IPS-18a (cell line): Measurements from ENCODE around the gene SPRYD4.
"Not testable (repeated sequence)": the region's sequence is repeated elsewhere in the genome, so short reads cannot be mapped to it uniquely, and the experiment has no call there.

Experiments
- H3K27ac ChIP-seq: one replicate; pipeline ENCODE4 v1.5.1; 2013; ENCODE audit warnings: low read length
- H3K27me3 ChIP-seq: one replicate; pipeline ENCODE4 v1.6.1; 2013; ENCODE audit warnings: mild to moderate bottlenecking, low read length; ENCODE audit not compliant: control insufficient read depth, insufficient read depth
- H3K36me3 ChIP-seq: one replicate; pipeline ENCODE4 v1.6.1; 2013; ENCODE audit warnings: low read depth, low read length; ENCODE audit not compliant: control insufficient read depth
- H3K4me1 ChIP-seq: one replicate; pipeline ENCODE4 v1.6.1; 2013; ENCODE audit warnings: low read depth, low read length; ENCODE audit not compliant: control insufficient read depth
- H3K4me3 ChIP-seq: one replicate; pipeline ENCODE4 v1.5.1; 2013; ENCODE audit warnings: low read length
- H3K9ac ChIP-seq: one replicate; pipeline ENCODE4 v1.6.1; 2013; ENCODE audit warnings: mild to moderate bottlenecking, low read length, moderate library complexity
- H3K9me3 ChIP-seq: one replicate; pipeline ENCODE4 v1.6.1; 2013; ENCODE audit warnings: low read depth, low read length; ENCODE audit not compliant: control insufficient read depth

SPRYD4 gene

DNA sequence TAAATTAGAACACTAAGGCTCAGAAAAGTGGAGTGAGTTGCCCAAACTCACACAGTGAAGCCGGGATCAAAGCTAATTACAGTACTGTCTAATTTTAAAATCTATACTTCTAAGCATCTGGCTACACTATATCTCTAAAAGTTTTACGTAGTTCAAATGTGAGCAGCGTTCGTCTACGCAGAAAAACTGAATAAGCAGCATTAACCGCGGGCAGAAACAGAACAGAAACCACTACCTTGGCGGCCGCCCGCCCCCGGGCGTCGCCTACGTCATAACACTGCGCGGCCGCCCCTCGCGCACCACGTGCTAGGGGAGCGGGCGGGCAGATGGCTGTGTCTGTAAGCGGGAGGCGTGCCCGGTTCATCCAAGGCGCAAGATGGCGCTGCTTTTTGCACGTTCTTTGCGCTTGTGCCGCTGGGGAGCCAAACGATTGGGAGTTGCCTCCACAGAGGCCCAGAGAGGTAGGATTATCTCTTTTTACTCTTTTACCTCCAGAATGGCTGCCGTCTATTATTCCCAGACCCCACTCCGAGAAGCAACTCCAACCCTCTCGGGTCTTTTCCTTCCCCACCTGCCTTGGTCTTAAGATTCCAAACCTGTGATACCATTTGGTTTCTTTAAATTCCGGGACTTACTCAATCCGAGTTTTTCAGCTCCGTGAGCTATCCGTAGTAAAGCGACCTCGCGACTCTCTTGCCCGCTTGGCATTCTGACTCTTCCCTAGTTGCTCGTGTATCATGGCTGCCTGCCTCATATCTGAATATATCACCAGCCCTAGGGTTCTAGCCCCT, at the start of gene SPRYD4:
Gene SPRYD4, plus strand, starts transcription at position 363 of the 791 bp plus-strand sequence. Its CDS starts 14 bp downstream, at position 377.
- Histone ChIP-seq H3K27me3 (no peaks in the 10 kb centered on the region), H3K9ac (peak within 1 kb of the TSS; percentile 100), H3K4me1 (peaks cover 13% of the 10 kb centered on the region), H3K4me3 (peak within 1 kb of the TSS; percentile 100), H3K9me3 (no peaks in the 10 kb centered on the region), H3K36me3 (peaks cover 23% of the 10 kb centered on the region), H3K27ac (peak within 1 kb of the TSS; percentile 99)

DNA sequence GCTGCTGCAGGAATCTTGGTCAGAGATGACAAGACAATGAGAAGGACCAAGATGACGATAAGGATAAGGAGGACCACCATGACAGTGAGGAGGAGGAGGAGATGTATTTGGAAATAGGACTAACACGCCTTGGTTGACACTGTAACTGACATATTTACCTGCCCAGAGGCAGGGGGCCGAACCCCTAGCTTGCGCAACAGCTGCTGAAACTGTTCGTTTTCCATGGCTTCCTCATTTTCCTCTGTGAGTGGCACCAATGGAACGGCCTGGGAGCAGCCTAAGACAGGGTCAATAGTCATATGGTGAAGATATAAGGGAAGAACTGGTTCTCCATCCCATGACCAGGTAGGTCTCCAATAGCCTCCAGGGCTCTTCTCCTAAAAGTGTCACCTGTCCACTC, 48.0 kb upstream of the SPRYD4 start:
- H3K9me3 ChIP-seq, result no peaks in the 10 kb centered on the region
- H3K4me1 ChIP-seq, result no peaks in the 10 kb centered on the region
- H3K4me3 ChIP-seq, result no peak overlapping the region
- H3K27me3 ChIP-seq, result no peaks in the 10 kb centered on the region
- H3K27ac ChIP-seq, result no peak overlapping the region
- H3K36me3 ChIP-seq, result peaks cover 83% of the 10 kb centered on the region
- H3K9ac ChIP-seq, result no peak overlapping the region

- no peak overlapping the region for H3K9ac ChIP-seq
- H3K36me3 ChIP-seq, result peaks cover 86% of the 10 kb centered on the region
- no peaks in the 10 kb centered on the region for H3K27me3 ChIP-seq
- no peaks in the 10 kb centered on the region for H3K4me1 ChIP-seq
- no peak overlapping the region for H3K4me3 ChIP-seq
- H3K27ac ChIP-seq, result no peak overlapping the region
- H3K9me3 ChIP-seq, result no peaks in the 10 kb centered on the region
These were observed 43.2 kb upstream of the SPRYD4 start for GRCh38 chr12:56425193-56425592.

DNA sequence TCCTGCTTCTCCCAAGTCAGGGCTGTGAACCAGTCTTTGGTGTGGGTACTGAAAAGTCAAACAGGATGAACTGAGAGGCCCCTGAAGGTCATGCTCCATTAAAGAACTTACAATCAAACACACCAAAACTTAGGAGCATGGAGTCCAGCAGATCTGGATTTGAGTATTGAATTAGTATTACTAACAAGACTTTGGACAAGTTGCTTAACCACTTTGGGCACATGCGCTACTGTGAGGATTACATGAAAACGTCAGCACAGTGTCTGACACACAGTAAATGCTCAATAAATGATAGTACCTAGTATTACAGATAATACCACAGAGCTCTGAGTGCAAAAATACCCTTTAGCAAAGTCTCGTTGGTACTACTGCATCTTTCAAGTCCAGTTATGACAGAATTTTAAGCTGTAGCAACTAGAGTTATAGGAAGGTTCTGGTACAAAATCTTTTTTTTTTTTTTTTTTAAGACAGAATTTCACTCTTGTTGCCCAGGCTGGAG, 42.4 kb upstream of the SPRYD4 start:
- Histone ChIP-seq H3K4me1 (no peaks in the 10 kb centered on the region), H3K9ac (no peak overlapping the region), H3K36me3 (peaks cover 86% of the 10 kb centered on the region), H3K27ac (no peak overlapping the region), H3K9me3 (no peaks in the 10 kb centered on the region), H3K4me3 (no peak overlapping the region), H3K27me3 (no peaks in the 10 kb centered on the region)

DNA sequence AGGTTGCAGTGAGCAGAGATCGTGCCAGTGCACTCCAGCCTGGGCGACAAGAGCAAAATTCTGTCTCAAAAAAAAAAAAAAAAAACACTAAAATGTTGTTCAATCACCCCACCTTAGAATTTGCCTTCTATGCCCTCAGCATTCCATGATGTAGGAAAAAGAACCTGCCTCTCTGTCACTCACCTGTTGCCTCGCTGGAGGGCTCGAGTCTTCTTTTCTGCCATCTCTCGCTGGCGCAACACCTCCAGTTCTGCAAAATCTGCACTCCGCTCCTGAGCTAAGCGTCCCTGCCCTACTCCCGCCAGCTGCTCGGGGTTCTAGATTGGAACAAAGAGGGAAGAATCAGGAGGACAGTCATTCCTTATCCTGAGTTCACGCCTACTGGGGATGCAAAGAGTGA, 37.1 kb upstream of the SPRYD4 start:
- Histone ChIP-seq H3K9me3 (no peaks in the 10 kb centered on the region), H3K36me3 (peaks cover 54% of the 10 kb centered on the region), H3K9ac (no peak overlapping the region), H3K27me3 (no peaks in the 10 kb centered on the region), H3K4me3 (no peak overlapping the region), H3K4me1 (no peaks in the 10 kb centered on the region), H3K27ac (no peak overlapping the region)

GRCh38 chr12:56431850-56432249, 36.5 kb upstream of the SPRYD4 start:
- no peaks in the 10 kb centered on the region for H3K9me3 ChIP-seq
- H3K27me3 ChIP-seq, result no peaks in the 10 kb centered on the region
- no peak overlapping the region for H3K27ac ChIP-seq
- H3K36me3 ChIP-seq, result peaks cover 52% of the 10 kb centered on the region
- no peaks in the 10 kb centered on the region for H3K4me1 ChIP-seq
- H3K9ac ChIP-seq, result no peak overlapping the region
- H3K4me3 ChIP-seq, result no peak overlapping the region

DNA sequence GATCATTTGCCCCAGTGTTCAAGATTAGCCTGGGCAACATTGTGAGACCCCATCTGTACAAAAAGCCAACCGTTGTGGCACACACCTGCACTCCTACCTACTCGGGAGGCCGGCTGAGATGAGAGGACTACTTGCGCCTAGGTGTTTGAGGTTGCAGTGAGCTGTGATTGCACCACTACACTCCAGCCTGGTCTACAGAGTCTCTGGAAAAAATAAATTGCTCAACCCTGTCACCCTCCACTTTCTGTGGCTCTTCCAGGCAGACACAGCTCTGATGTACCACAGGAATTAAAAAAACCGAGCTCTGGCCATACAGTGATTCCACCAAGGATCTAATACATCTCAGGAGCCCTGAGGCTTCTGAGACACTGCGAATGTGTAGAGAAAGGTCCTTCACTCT, 33.5 kb upstream of the SPRYD4 start:
- peaks cover 28% of the 10 kb centered on the region for H3K36me3 ChIP-seq
- H3K27me3 ChIP-seq, result no peaks in the 10 kb centered on the region
- H3K4me1 ChIP-seq, result no peaks in the 10 kb centered on the region
- no peak overlapping the region for H3K4me3 ChIP-seq
- H3K9ac ChIP-seq, result no peak overlapping the region
- H3K9me3 ChIP-seq, result no peaks in the 10 kb centered on the region
- no peak overlapping the region for H3K27ac ChIP-seq

- no peaks in the 10 kb centered on the region for H3K27me3 ChIP-seq
- no peak overlapping the region for H3K27ac ChIP-seq
- peaks cover 3% of the 10 kb centered on the region for H3K9me3 ChIP-seq
- no peak overlapping the region for H3K4me3 ChIP-seq
- no peak overlapping the region for H3K9ac ChIP-seq
- H3K36me3 ChIP-seq, result peaks cover 4% of the 10 kb centered on the region
- no peaks in the 10 kb centered on the region for H3K4me1 ChIP-seq
These were observed 30.8 kb upstream of the SPRYD4 start for GRCh38 chr12:56437430-56438176.

DNA sequence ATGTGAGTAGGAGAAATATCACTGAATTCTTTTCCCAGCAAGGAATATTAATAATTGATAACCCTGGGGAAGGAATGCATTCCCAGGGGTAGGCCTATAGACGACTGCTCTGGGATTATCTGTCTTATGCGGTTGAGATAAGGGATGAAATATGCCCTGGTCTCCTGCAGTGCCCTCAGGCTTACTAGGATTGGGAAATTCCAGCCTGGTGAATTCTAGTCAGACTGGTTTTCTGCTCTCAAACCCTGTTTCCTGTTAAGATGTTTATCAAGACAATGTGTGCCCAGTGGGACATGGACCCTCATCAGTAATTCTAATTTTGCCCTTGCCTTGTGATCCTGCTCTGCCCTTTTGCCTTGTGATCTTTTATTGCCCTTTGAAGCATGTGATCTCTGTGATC, 25.2 kb upstream of the SPRYD4 start:
- not testable (repeated sequence) for H3K9me3 ChIP-seq, H3K4me1 ChIP-seq, H3K27ac ChIP-seq, H3K4me3 ChIP-seq, H3K27me3 ChIP-seq, H3K36me3 ChIP-seq, H3K9ac ChIP-seq

DNA sequence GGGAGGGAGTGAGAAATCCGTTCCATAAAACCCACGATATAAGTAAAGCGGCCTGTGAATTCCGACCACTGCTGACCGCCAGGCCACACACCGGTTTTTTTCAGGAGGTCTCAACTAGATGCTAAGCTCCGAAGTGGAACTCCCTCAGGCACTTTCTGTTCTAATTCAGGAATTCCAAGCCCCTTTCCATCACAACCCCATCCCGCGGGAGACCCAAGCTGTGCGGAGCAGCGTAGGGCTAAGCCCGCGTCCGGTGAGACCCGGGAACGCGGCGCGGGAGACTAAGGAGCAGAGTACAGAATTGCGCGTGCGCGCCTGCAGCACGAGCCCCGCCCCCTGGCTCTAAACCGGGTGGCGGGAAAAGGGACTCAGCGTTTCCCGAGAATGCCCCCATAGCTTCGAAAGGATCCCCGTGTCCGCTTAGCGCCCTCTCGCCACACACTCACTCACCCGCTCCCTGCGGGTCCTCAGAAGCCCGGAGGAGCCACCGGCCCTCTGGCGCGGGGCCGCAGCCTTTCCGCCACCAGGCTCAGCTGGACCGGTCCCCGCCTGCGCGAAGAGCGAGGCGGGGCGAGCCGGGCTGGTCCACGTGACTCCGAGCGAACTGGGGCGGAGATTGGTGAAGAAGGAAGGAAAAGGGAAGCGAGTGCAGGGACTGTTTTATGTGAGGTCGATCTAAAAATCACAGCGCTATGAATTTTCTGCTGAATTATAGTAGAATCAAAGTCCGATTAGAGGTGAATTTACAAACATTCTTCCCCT, 19.3 kb upstream of the SPRYD4 start, which contains the start of gene TIMELESS:
Gene TIMELESS, minus strand, starts transcription at position 567 of the 762 bp plus-strand sequence. CDS start 15,256 bp downstream, outside the sequence.
- H3K9me3 ChIP-seq, result no peaks in the 10 kb centered on the region
- H3K9ac ChIP-seq, result peak within 1 kb of the TSS; percentile 93
- H3K4me3 ChIP-seq, result peak within 1 kb of the TSS; percentile 95
- no peaks in the 10 kb centered on the region for H3K36me3 ChIP-seq
- H3K4me1 ChIP-seq, result no peaks in the 10 kb centered on the region
- no peaks in the 10 kb centered on the region for H3K27me3 ChIP-seq
- peak within 1 kb of the TSS; percentile 74 for H3K27ac ChIP-seq

GRCh38 chr12:56449622-56449984, 18.8 kb upstream of the SPRYD4 start:
- Histone ChIP-seq H3K4me3 (peak overlapping the region; percentile 95), H3K9ac (peak overlapping the region; percentile 93), H3K27ac (peak overlapping the region; percentile 74), H3K4me1 (no peaks in the 10 kb centered on the region), H3K9me3 (no peaks in the 10 kb centered on the region), H3K36me3 (no peaks in the 10 kb centered on the region), H3K27me3 (no peaks in the 10 kb centered on the region)
